Measurements from ENCODE around the gene TTLL7. TPM values are rescaled to one million over a fixed set of nuclear protein-coding genes. Genes with fewer than 3 reads are reported as not detected.

The TTLL7 gene
- total RNA-seq, 1 experiment from 2014 or later = 7.9 TPM

- DNase-seq (ENCODE audit: low spot score) (no peak), ATAC-seq (no peak)
- no peak for TF ChIP-seq ZNF232 (CRISPR knock-in tag; IDR thresholded peaks at IDR 0.05)
- TF ChIP-seq ZNF425 (CRISPR knock-in tag; conservative IDR thresholded peaks at IDR 0.05) = no peak
- TF ChIP-seq NR2C2 (CRISPR knock-in tag; IDR thresholded peaks at IDR 0.05) = no peak
- no peak for TF ChIP-seq ZNF512 (CRISPR knock-in tag; IDR thresholded peaks at IDR 0.05; ENCODE audit: borderline replicate concordance)
- TF ChIP-seq MXD4 (CRISPR knock-in tag; IDR thresholded peaks at IDR 0.05; ENCODE audit: borderline replicate concordance) = no peak
- no peak for TF ChIP-seq E2F5 (CRISPR knock-in tag; IDR thresholded peaks at IDR 0.05)
- TF ChIP-seq OVOL2 (CRISPR knock-in tag; IDR thresholded peaks at IDR 0.05; ENCODE audit: borderline replicate concordance) = no peak
- TF ChIP-seq EMX1 (CRISPR knock-in tag; IDR thresholded peaks at IDR 0.05) = no peak
- TF ChIP-seq ZNF416 (CRISPR knock-in tag; IDR thresholded peaks at IDR 0.05) = no peak
- no peak for TF ChIP-seq KAT7 (CRISPR knock-in tag; IDR thresholded peaks at IDR 0.05; ENCODE audit: borderline replicate concordance)
- no peak for TF ChIP-seq ZNF423 (CRISPR knock-in tag; IDR thresholded peaks at IDR 0.05)
- TF ChIP-seq ATF6 (CRISPR knock-in tag; IDR thresholded peaks at IDR 0.05) = no peak
- no peak for TF ChIP-seq MYBL2 (CRISPR knock-in tag; IDR thresholded peaks at IDR 0.05)
- TF ChIP-seq ZNF263 (CRISPR knock-in tag; IDR thresholded peaks at IDR 0.05; ENCODE audit: low read depth) = no peak
- no peak for TF ChIP-seq ZNF121 (CRISPR knock-in tag; IDR thresholded peaks at IDR 0.05)
- no peak for TF ChIP-seq ARID4B (CRISPR knock-in tag; IDR thresholded peaks at IDR 0.05; ENCODE audit: borderline replicate concordance)
- no peak for TF ChIP-seq NFE2L1 (CRISPR knock-in tag; IDR thresholded peaks at IDR 0.05)
- TF ChIP-seq GTF2I (CRISPR knock-in tag; conservative IDR thresholded peaks at IDR 0.05) = no peak
- TF ChIP-seq NFATC4 (CRISPR knock-in tag; IDR thresholded peaks at IDR 0.05) = no peak
- no peak for TF ChIP-seq ZNF138 (CRISPR knock-in tag; conservative IDR thresholded peaks at IDR 0.05)
- POLR2A ChIA-PET = no interaction called here
- CTCF ChIA-PET = no interaction called here
- Mint-ChIP-seq H3K9me3 (no peaks in the 10 kb centered on the region), H3K4me3 (no peak overlapping the region), H3K4me1 (peaks cover 8% of the 10 kb centered on the region), H3K27ac (no peak overlapping the region), H3K27me3 (ENCODE audit: low read depth) (peaks cover 9% of the 10 kb centered on the region), H3K36me3 (no peaks in the 10 kb centered on the region)
Observed at GRCh38 chr1:83856381-83856780, 142.6 kb downstream of the TTLL7 start.

Measured in WTC11 (cell line).